ENCODE data around the gene GLTPD2.

Gene GLTPD2

DNA sequence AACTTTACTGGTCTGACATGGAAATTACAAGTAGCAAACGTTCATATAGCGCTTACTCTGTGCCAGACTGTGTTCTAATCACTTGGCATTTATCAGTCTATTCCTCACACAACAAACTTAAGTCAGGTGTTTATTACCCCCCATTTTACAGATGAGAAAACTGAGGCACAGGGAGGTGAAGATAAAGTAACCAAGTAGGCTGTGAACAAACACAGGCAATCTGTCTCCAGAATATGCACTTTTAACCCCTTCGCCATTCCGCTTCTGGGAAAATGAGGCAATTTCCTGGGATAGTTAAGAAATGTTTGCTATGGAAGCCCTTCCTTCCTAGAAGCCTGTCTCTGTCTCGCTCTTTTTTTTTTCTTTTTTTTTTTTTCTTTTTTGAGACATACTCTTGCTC is 36.8 kb upstream of the GLTPD2 start:
- DNase-seq (ENCODE audit: low read depth) = peak; percentile 32
- no peak overlapping the region for H3K4me3 ChIP-seq (ENCODE audit: low read length)
- TF ChIP-seq, protein P1, sequence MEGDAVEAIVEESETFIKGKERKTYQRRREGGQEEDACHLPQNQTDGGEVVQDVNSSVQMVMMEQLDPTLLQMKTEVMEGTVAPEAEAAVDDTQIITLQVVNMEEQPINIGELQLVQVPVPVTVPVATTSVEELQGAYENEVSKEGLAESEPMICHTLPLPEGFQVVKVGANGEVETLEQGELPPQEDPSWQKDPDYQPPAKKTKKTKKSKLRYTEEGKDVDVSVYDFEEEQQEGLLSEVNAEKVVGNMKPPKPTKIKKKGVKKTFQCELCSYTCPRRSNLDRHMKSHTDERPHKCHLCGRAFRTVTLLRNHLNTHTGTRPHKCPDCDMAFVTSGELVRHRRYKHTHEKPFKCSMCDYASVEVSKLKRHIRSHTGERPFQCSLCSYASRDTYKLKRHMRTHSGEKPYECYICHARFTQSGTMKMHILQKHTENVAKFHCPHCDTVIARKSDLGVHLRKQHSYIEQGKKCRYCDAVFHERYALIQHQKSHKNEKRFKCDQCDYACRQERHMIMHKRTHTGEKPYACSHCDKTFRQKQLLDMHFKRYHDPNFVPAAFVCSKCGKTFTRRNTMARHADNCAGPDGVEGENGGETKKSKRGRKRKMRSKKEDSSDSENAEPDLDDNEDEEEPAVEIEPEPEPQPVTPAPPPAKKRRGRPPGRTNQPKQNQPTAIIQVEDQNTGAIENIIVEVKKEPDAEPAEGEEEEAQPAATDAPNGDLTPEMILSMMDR (conservative IDR thresholded peaks at IDR 0.05; ENCODE audit: low read length) = no peak

DNA sequence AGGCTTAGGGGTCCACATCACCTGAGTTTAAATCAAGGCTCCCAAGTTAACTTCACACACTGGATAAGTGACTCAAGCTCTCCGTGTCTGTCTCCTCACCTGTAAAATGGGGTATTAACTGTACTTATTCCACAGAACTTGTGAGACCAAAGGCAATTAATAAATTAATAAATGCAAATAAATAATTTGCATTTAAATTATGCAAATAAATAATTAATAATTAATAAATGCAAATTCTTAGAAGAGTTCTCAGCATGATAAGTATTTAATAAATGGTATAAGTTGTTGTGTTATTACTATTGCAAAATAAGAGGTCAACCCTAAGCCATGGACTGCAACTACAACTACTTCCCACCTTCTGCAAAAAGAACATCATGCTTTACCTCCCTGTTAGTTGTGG is 35.4 kb upstream of the GLTPD2 start:
- H3K4me3 ChIP-seq (ENCODE audit: low read length) = no peak overlapping the region
- DNase-seq (ENCODE audit: low read depth) = no peak
- TF ChIP-seq, protein P1 (conservative IDR thresholded peaks at IDR 0.05; ENCODE audit: low read length) = no peak

GRCh38 chr17:4759776-4760236 is 29.0 kb upstream of the GLTPD2 start:
- H3K4me3 ChIP-seq (ENCODE audit: low read length) = no peak overlapping the region
- DNase-seq (ENCODE audit: low read depth) = no peak
- TF ChIP-seq, protein P1 (conservative IDR thresholded peaks at IDR 0.05; ENCODE audit: low read length) = no peak

DNA sequence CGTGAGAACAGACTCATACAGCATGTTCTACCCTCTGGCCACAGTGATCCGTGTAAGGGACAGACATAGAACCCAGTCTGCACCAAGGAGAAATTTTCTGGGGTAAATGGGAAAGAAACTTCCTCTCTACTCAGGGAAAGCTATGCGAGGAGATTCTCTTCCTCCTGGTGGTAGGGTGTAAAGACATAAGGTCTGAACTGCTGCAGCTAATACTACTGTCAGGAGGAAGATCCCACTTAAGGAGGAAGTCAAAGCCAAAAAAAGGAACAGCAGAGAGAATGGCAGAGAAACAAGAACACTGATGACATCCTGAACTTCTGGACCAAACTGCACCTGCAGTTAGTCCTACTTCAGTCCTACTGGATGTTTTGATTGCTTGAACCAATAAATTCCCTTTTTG is 24.2 kb upstream of the GLTPD2 start:
- H3K4me3 ChIP-seq (ENCODE audit: low read length) = no peak overlapping the region
- no peak for DNase-seq (ENCODE audit: low read depth)
- TF ChIP-seq, protein P1 (conservative IDR thresholded peaks at IDR 0.05; ENCODE audit: low read length) = no peak

DNA sequence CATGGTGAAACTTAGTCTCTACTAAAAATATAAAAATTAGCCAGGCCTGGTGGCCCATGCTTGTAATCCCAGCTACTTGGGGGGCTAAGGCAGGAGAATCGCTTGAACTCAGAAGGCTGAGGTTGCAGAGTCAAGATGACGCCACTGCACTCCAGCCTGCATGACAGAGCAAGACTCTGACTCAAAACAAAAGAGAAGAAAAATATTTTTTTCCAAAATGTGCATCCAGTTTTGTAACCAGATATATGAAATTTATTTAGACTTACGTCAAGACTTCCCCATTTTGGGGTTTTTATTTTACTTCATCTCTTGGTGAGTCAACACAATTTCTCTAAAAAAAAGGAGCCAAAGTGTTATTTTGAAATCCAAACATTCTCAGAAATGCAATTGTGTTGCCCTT is 22.6 kb upstream of the GLTPD2 start:
- TF ChIP-seq, protein P1 (conservative IDR thresholded peaks at IDR 0.05; ENCODE audit: low read length) = no peak
- peak; percentile 13 for DNase-seq (ENCODE audit: low read depth)
- H3K4me3 ChIP-seq (ENCODE audit: low read length) = no peak overlapping the region

DNA sequence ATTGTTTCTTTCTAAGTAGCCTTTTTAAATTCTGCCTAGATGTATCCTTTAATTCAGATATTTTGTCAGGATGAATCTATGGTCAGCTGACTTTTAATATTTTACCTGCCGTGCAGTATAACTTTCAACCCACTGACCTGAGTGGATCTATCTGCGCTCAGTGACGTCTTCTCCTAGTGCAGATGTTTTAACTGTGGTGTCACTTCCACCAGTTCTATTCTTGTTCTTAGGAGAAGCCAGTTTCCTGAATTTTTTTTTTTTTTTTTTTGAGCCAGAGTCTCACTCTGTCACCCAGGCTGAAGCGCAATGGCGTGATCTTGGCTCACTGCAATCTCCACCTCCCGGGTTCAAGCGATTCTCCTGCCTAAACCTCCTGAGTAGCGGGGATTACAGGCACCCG is 22.0 kb upstream of the GLTPD2 start:
- TF ChIP-seq, protein P1 (conservative IDR thresholded peaks at IDR 0.05; ENCODE audit: low read length) = no peak
- no peak for DNase-seq (ENCODE audit: low read depth)
- no peak overlapping the region for H3K4me3 ChIP-seq (ENCODE audit: low read length)

- no peak for DNase-seq (ENCODE audit: low read depth)
- TF ChIP-seq, protein P1 (conservative IDR thresholded peaks at IDR 0.05; ENCODE audit: low read length) = no peak
- no peak overlapping the region for H3K4me3 ChIP-seq (ENCODE audit: low read length)
Observed at GRCh38 chr17:4768298-4768697, 20.5 kb upstream of the GLTPD2 start.

Measured in AG10803 (cell line).